Measurements from ENCODE around the gene LRRC1.

GRCh38 chr6:53926505-53926904 is 131.7 kb downstream of the LRRC1 start:
- TF ChIP-seq CTCF (IDR thresholded peaks at IDR 0.05) (no peak), POLR2A (IDR thresholded peaks at IDR 0.05) (no peak), EP300 (IDR thresholded peaks at IDR 0.05) (no peak)
